ENCODE data around the gene CAMP.
"Not testable (repeated sequence)": the region's sequence is repeated elsewhere in the genome, so short reads cannot be mapped to it uniquely, and the experiment has no call there.

Gene CAMP

GRCh38 chr3:48222616-48223513 is at the start of gene CAMP:
TSS of gene CAMP (plus strand) at chr3:48223495. CDS start at chr3:48223512, 17 bp downstream.
- peak; percentile 11 for DNase-seq

GRCh38 chr3:48178072-48178471 is 45.2 kb upstream of the CAMP start:
- no peak for DNase-seq

GRCh38 chr3:48180021-48180420 is 43.3 kb upstream of the CAMP start:
- DNase-seq = no peak

- no peak for DNase-seq
These were observed 42.6 kb upstream of the CAMP start for GRCh38 chr3:48180531-48181253.

GRCh38 chr3:48184299-48184698 is 39.0 kb upstream of the CAMP start:
- DNase-seq = no peak

- no peak for DNase-seq
These were observed 38.2 kb upstream of the CAMP start for GRCh38 chr3:48185129-48185528.

- no peak for DNase-seq
These were observed 36.5 kb upstream of the CAMP start for GRCh38 chr3:48186631-48187300.

GRCh38 chr3:48187301-48187578 is 36.1 kb upstream of the CAMP start:
- DNase-seq = no peak

GRCh38 chr3:48187579-48188265 is 35.6 kb upstream of the CAMP start:
- DNase-seq = peak; percentile 2

- peak; percentile 98 for DNase-seq
These were observed 34.8 kb upstream of the CAMP start, which contains the start of gene CDC25A for GRCh38 chr3:48188266-48189201. TSS of gene CDC25A (minus strand) at chr3:48188417. CDS start at chr3:48187947, 470 bp downstream.

GRCh38 chr3:48189321-48189720 is 34.0 kb upstream of the CAMP start:
- DNase-seq = no peak

- no peak for DNase-seq
These were observed 32.4 kb upstream of the CAMP start for GRCh38 chr3:48190911-48191310.

- DNase-seq = peak; percentile 15
These were observed 28.7 kb upstream of the CAMP start for GRCh38 chr3:48194446-48195071.

GRCh38 chr3:48196611-48197010 is 26.7 kb upstream of the CAMP start:
- DNase-seq = no peak

GRCh38 chr3:48199117-48199516 is 24.2 kb upstream of the CAMP start:
- no peak for DNase-seq

GRCh38 chr3:48202632-48203031 is 20.7 kb upstream of the CAMP start:
- no peak for DNase-seq

GRCh38 chr3:48208076-48208475 is 15.2 kb upstream of the CAMP start:
- no peak for DNase-seq

- DNase-seq = no peak
These were observed 13.8 kb upstream of the CAMP start for GRCh38 chr3:48209445-48209844.

- not testable (repeated sequence) for DNase-seq
These were observed 12.8 kb upstream of the CAMP start for GRCh38 chr3:48210534-48210933.

GRCh38 chr3:48211776-48212175 is 11.5 kb upstream of the CAMP start:
- DNase-seq = not testable (repeated sequence)

- no peak for DNase-seq
These were observed 9.1 kb upstream of the CAMP start for GRCh38 chr3:48214225-48214624.
